ENCODE measurements around the gene FHL2.

FHL2 gene

GRCh38 chr2:105361102-105361889, 37.6 kb downstream of the FHL2 start:
- no peak for TF ChIP-seq CTCF (IDR thresholded peaks at IDR 0.05; ENCODE audit: low read depth, low read length, missing control alignments)
- H3K4me3 ChIP-seq (replicated peaks; ENCODE audit: low read depth, low read length): no peak overlapping the region
- DNase-seq (ENCODE audit: extremely low read depth, low read depth): no peak

GRCh38 chr2:105358593-105358992, 40.3 kb downstream of the FHL2 start:
- DNase-seq (ENCODE audit: extremely low read depth, low read depth): no peak
- no peak for TF ChIP-seq CTCF (IDR thresholded peaks at IDR 0.05; ENCODE audit: low read depth, low read length, missing control alignments)
- H3K4me3 ChIP-seq (replicated peaks; ENCODE audit: low read depth, low read length): no peak overlapping the region

GRCh38 chr2:105357122-105357521, 41.7 kb downstream of the FHL2 start:
- no peak for DNase-seq (ENCODE audit: extremely low read depth, low read depth)
- H3K4me3 ChIP-seq (replicated peaks; ENCODE audit: low read depth, low read length): no peak overlapping the region
- no peak for TF ChIP-seq CTCF (IDR thresholded peaks at IDR 0.05; ENCODE audit: low read depth, low read length, missing control alignments)

- TF ChIP-seq CTCF (IDR thresholded peaks at IDR 0.05; ENCODE audit: low read depth, low read length, missing control alignments): no peak
Observed at GRCh38 chr2:105344704-105345345, 54.0 kb downstream of the FHL2 start.

GRCh38 chr2:105339414-105339813, 59.4 kb downstream of the FHL2 start:
- no peak for TF ChIP-seq CTCF (IDR thresholded peaks at IDR 0.05; ENCODE audit: low read depth, low read length, missing control alignments)
- DNase-seq (ENCODE audit: extremely low read depth, low read depth): no peak
- peak overlapping the region; percentile 88; the same call in 1 of the 2 replicates for H3K4me3 ChIP-seq (replicated peaks; ENCODE audit: low read depth, low read length)

More at GRCh38 chr2:105344704-105345345, 54.0 kb downstream of the FHL2 start:
- no peak for DNase-seq (ENCODE audit: extremely low read depth, low read depth)
- H3K4me3 ChIP-seq (replicated peaks; ENCODE audit: low read depth, low read length): no peak overlapping the region

GRCh38 chr2:105338020-105338385, 60.8 kb downstream of the FHL2 start:
- no peak for TF ChIP-seq CTCF (IDR thresholded peaks at IDR 0.05; ENCODE audit: low read depth, low read length, missing control alignments)
- no peak for DNase-seq (ENCODE audit: extremely low read depth, low read depth)
- peak overlapping the region; percentile 88 for H3K4me3 ChIP-seq (replicated peaks; ENCODE audit: low read depth, low read length)
